ENCODE results near the gene AATK. TPM values are rescaled to one million over a fixed set of nuclear protein-coding genes. Genes with fewer than 3 reads are reported as not detected.

The AATK gene
- total and polyA plus RNA-seq, 9 of the 15 experiments (the other 6 are each of a cell fraction or from before 2014, with no cell fraction given) = 0.11 to 0.55 (median 0.38) TPM; not detected in 5

DNA sequence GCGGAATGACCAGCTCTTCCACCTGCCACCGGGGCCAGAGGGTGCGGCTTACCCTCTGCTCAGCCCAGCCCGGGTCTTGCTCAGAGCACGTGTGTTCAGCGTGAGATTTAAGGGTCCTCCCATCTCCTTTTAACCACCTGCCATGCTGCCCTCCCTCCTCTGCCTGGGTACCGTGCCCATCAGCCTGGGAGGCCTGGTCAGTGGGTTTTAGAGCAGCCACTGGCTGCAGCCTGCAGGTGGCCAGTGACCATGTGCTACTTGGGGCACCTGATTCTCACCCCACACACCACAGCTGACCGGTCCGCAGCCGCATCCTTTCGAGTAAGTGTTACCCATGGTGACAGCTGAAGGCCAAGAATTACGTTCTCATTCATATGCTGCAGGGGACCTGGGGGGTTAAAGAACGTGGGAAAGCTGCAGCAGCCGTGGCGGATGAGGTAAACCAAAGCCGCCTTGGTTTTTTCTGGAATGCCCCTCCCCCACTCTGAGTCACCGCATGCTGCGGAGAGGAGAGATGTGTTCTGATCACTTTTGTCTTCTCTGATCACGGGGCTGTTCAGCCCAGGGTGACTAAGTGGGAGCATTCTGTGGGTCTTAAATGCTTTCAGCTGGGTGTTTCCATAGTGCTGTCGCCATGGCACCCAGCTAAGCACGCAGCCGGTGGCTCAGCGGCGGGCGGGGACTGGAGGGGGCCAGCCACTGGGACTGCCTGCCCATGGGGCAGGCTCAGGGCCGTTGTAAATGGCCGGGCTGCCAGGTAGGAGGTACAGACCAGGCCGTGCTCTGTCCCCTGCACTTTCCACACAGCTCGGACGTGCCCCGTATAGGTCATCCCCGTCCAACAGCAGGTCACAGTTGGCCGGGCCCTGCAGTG lies 71.3 kb downstream of the AATK start:
- H3K4me2 ChIP-seq (ENCODE audit: insufficient read depth, low read length) = peak overlapping the region; percentile 45
- TF ChIP-seq ZNF589 (CRISPR knock-in tag; IDR thresholded peaks at IDR 0.05; ENCODE audit: low read depth) (peak; percentile 37; the same call in 1 of the 2 replicates), CHD2 (IDR thresholded peaks at IDR 0.05; ENCODE audit: low read depth, low read length) (peak; percentile 40)
- TF ChIP-seq, protein P1, sequence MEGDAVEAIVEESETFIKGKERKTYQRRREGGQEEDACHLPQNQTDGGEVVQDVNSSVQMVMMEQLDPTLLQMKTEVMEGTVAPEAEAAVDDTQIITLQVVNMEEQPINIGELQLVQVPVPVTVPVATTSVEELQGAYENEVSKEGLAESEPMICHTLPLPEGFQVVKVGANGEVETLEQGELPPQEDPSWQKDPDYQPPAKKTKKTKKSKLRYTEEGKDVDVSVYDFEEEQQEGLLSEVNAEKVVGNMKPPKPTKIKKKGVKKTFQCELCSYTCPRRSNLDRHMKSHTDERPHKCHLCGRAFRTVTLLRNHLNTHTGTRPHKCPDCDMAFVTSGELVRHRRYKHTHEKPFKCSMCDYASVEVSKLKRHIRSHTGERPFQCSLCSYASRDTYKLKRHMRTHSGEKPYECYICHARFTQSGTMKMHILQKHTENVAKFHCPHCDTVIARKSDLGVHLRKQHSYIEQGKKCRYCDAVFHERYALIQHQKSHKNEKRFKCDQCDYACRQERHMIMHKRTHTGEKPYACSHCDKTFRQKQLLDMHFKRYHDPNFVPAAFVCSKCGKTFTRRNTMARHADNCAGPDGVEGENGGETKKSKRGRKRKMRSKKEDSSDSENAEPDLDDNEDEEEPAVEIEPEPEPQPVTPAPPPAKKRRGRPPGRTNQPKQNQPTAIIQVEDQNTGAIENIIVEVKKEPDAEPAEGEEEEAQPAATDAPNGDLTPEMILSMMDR (IDR thresholded peaks at IDR 0.05 in 2 of 3, conservative IDR thresholded peaks at IDR 0.05 in 1 of 3; ENCODE audit: insufficient read depth in 2 of 3, low read depth in 1 of 3, low read length in 3 of 3) = 0 out of 6 replicates have a peak, but pooled peaks of 1 of the 3 experiments have one; percentile 13
- TF ChIP-seq, protein P2, sequence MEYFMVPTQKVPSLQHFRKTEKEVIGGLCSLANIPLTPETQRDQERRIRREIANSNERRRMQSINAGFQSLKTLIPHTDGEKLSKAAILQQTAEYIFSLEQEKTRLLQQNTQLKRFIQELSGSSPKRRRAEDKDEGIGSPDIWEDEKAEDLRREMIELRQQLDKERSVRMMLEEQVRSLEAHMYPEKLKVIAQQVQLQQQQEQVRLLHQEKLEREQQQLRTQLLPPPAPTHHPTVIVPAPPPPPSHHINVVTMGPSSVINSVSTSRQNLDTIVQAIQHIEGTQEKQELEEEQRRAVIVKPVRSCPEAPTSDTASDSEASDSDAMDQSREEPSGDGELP (CRISPR knock-in tag; IDR thresholded peaks at IDR 0.05; ENCODE audit: borderline replicate concordance) = peak; percentile 99
- TF ChIP-seq, protein P3, sequence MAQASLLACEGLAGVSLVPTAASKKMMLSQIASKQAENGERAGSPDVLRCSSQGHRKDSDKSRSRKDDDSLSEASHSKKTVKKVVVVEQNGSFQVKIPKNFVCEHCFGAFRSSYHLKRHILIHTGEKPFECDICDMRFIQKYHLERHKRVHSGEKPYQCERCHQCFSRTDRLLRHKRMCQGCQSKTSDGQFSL (CRISPR knock-in tag; IDR thresholded peaks at IDR 0.05) = peak; percentile 40; the same call in 1 of the 2 replicates
- TF ChIP-seq, protein P3 (tag; IDR thresholded peaks at IDR 0.05) = no peak
- TF ChIP-seq, protein P4, sequence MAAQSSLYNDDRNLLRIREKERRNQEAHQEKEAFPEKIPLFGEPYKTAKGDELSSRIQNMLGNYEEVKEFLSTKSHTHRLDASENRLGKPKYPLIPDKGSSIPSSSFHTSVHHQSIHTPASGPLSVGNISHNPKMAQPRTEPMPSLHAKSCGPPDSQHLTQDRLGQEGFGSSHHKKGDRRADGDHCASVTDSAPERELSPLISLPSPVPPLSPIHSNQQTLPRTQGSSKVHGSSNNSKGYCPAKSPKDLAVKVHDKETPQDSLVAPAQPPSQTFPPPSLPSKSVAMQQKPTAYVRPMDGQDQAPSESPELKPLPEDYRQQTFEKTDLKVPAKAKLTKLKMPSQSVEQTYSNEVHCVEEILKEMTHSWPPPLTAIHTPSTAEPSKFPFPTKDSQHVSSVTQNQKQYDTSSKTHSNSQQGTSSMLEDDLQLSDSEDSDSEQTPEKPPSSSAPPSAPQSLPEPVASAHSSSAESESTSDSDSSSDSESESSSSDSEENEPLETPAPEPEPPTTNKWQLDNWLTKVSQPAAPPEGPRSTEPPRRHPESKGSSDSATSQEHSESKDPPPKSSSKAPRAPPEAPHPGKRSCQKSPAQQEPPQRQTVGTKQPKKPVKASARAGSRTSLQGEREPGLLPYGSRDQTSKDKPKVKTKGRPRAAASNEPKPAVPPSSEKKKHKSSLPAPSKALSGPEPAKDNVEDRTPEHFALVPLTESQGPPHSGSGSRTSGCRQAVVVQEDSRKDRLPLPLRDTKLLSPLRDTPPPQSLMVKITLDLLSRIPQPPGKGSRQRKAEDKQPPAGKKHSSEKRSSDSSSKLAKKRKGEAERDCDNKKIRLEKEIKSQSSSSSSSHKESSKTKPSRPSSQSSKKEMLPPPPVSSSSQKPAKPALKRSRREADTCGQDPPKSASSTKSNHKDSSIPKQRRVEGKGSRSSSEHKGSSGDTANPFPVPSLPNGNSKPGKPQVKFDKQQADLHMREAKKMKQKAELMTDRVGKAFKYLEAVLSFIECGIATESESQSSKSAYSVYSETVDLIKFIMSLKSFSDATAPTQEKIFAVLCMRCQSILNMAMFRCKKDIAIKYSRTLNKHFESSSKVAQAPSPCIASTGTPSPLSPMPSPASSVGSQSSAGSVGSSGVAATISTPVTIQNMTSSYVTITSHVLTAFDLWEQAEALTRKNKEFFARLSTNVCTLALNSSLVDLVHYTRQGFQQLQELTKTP (IDR thresholded peaks at IDR 0.05; ENCODE audit: low read depth in 1 of 2, partially characterized antibody in 2 of 2) = peak in 1 of 2 experiments; percentile 57
- TF ChIP-seq, protein P5, sequence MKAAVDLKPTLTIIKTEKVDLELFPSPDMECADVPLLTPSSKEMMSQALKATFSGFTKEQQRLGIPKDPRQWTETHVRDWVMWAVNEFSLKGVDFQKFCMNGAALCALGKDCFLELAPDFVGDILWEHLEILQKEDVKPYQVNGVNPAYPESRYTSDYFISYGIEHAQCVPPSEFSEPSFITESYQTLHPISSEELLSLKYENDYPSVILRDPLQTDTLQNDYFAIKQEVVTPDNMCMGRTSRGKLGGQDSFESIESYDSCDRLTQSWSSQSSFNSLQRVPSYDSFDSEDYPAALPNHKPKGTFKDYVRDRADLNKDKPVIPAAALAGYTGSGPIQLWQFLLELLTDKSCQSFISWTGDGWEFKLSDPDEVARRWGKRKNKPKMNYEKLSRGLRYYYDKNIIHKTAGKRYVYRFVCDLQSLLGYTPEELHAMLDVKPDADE (conservative IDR thresholded peaks at IDR 0.05; ENCODE audit: control insufficient read depth, low read depth, low read length) = peak; percentile 48; the same call in 1 of the 2 replicates

More for the DNA sequence above, 71.3 kb downstream of the AATK start:
- Histone ChIP-seq H3K36me3 (ENCODE audit: control insufficient read depth, insufficient read depth, low read length) (peaks cover 29% of the 10 kb centered on the region; the same call in 2 of the 3 replicates), H2AFZ (ENCODE audit: low read depth, low read length) (peak overlapping the region; percentile 43; the same call in 1 of the 2 replicates), H3K27me3 (ENCODE audit: control insufficient read depth in 2 of 2, insufficient read depth in 2 of 2, low read length in 2 of 2) (no peaks in the 10 kb centered on the region), H3K79me2 (ENCODE audit: control insufficient read depth, insufficient read depth, low read length) (no peaks in the 10 kb centered on the region), H3K9me1 (ENCODE audit: control insufficient read depth, insufficient read depth, low read length) (peaks cover 5% of the 10 kb centered on the region), H3K4me3 (no peak overlapping the region), H3K9ac (ENCODE audit: insufficient read depth in 1 of 2, low read depth in 2 of 2, low read length in 2 of 2) (peak overlapping the region; percentile 34 to 94; a peak in 3 of 4 replicates), H3K9me3 (replicated peaks; ENCODE audit: control insufficient read depth, insufficient read depth, low read depth, low read length) (no peaks in the 10 kb centered on the region), H3K4me1 (replicated peaks in 1 of 2; ENCODE audit: control insufficient read depth in 2 of 2, insufficient read depth in 2 of 2, low read length in 2 of 2) (peaks cover 64 to 100% of the 10 kb centered on the region in 2 experiments), H3K27ac (ENCODE audit: extremely low read depth, low read depth, low read length) (peak overlapping the region; percentile 74; the same call in 2 of the 3 replicates), H4K20me1 (replicated peaks; ENCODE audit: control insufficient read depth, insufficient read depth, low read length) (0 out of 2 replicates have a peak, but pooled peaks cover 7% of the 10 kb centered on the region)
- FAIRE-seq = peak; percentile 99
- DNase-seq (ENCODE audit: extremely low read depth in 1 of 4, low spot score in 3 of 4) = peak; percentile 77 to 94 (median 82)
- intact Hi-C loops (cut with micrococcal nuclease) = loop anchor here (5.0 kb wide), 2 partner anchors 52 to 77 kb away; no protein-coding TSS in a partner anchor
- WGBS (ENCODE audit: insufficient coverage, low coverage, missing lambda C conversion rate) = 20% methylated on average over 33 of the region's 33 CpGs
- POLR2A ChIA-PET = interaction anchor here (0.7 to 1.3 kb wide), 8 partner anchors 11 to 448 kb away, joined by 3 to 5 read pairs (median 3); no protein-coding TSS in a partner anchor
- no TSS peak for BruUV-seq (replicated peaks)
- peak; percentile 76 for ATAC-seq
- CTCF ChIA-PET (ENCODE audit: low intra/inter-chr PET ratio) = interaction anchor here (0.6 kb wide), 1 partner anchor 14 kb away, joined by 4 read pairs; no protein-coding TSS in a partner anchor
- in situ Hi-C loops (cut with MboI) = loop anchor here (5.0 kb wide), 1 partner anchor 107 kb away; no protein-coding TSS in a partner anchor
